Body of pancreas (tissue), 4 donors: Measurements from ENCODE around the gene FAM163A. TPM values are rescaled to one million over a fixed set of nuclear protein-coding genes. Genes with fewer than 3 reads are reported as not detected.

Experiments used
- ATAC-seq: fragments of 150-250 bp; one replicate; pipeline ENCODE4 v1.9.1; 2016
- DNase-seq, 4 donors: peaks; one replicate each; pipeline ENCODE4 v3.0.0-alpha.2; 2019
- H3K27ac ChIP-seq, 4 donors: fragments of 200-600 bp; sonication (generic); 1 replicate in 3 of 4; 2 replicates in 1 of 4; pipeline versions ENCODE4 v1.5.1 to v1.6.1; 2016 to 2019; ENCODE audit warnings: mild to moderate bottlenecking in 1 of 4, mixed read lengths in 1 of 4, moderate library complexity in 1 of 4
- H3K27me3 ChIP-seq, 2 donors: fragments of 200-600 bp; sonication (generic); one replicate each; pipeline ENCODE4 v1.6.0; 2016; ENCODE audit warnings: mild to moderate bottlenecking in 1 of 2
- H3K36me3 ChIP-seq, 2 donors: fragments of 200-600 bp; sonication (generic); replicated peaks in 1 of 2; 2 replicates each; pipeline ENCODE4 v1.5.1; 2016; ENCODE audit warnings: low read depth in 2 of 2; ENCODE audit not compliant: insufficient read depth in 1 of 2
- H3K4me1 ChIP-seq: fragments of 200-600 bp; sonication (generic); one replicate; pipeline ENCODE4 v1.6.0; 2016
- H3K4me3 ChIP-seq, 2 donors: fragments of 200-600 bp; sonication (generic); 1 replicate in 1 of 2; 2 replicates in 1 of 2; pipeline ENCODE4 v1.5.1; 2016 to 2019
- H3K9me3 ChIP-seq, 3 donors: fragments of 200-600 bp; sonication (generic); 1 replicate in 2 of 3; 2 replicates in 1 of 3; pipeline ENCODE4 v1.5.1; 2016
- CTCF ChIP-seq, 7 experiments: fragments of 450-650 bp in 4 of 7; fragments of 200-600 bp in 3 of 7; sonication (generic) in 3 of 7; IDR thresholded peaks; one replicate each; pipeline ENCODE4 v1.5.1; 2016 to 2019; ENCODE audit warnings: antibody characterized with exemption in 7 of 7
- POLR2A ChIP-seq, 3 donors: fragments of 450-650 bp; IDR thresholded peaks; one replicate each; pipeline ENCODE4 v1.6.1; 2016; ENCODE audit warnings: antibody characterized with exemption in 3 of 3, mild to moderate bottlenecking in 2 of 3
- WGBS, 2 donors: methylation state at CpG; one replicate each; pipeline ENCODE4 v1.1.5; 2017; 5-methylcytosine and 5-hydroxymethylcytosine counted together
- intact Hi-C: fragments of 100-400 bp; cut with DNase I; formaldehyde crosslinking; loops from one replicate; pipeline ENCODE4 v1.15.1; 2023
- total RNA-seq, 2 donors: library from RNA; depleted of rRNA; stranded (reverse); fragments of >200 nt; gene quantifications; one replicate each; pipeline ENCODE4 v1.1.0, GENCODE V29; 2016

FAM163A gene
- total RNA-seq, 2 donors from 2014 or later, result 0.26 TPM; not detected in 1

GRCh38 chr1:179812501-179813292 is 69.6 kb downstream of the FAM163A start:
- Histone ChIP-seq H3K4me3 (no peak overlapping the region), H3K36me3 (no peaks in the 10 kb centered on the region), H3K9me3 (no peaks in the 10 kb centered on the region), H3K27me3 (no peaks in the 10 kb centered on the region), H3K4me1 (peaks cover 25% of the 10 kb centered on the region), H3K27ac (no peak overlapping the region)
- DNase-seq, result no peak
- no peak for TF ChIP-seq POLR2A (IDR thresholded peaks at IDR 0.05)
- TF ChIP-seq CTCF (IDR thresholded peaks at IDR 0.05), result no peak
- intact Hi-C loops, result loop anchor here (5.0 kb wide), 1 partner anchor 105 kb away; no protein-coding TSS in a partner anchor
- 71 to 72% methylated on average over 28 to 36 of the region's 37 CpGs for whole genome bisulfite sequencing, 2 donors
- no peak for ATAC-seq

GRCh38 chr1:179813626-179814545 is 70.8 kb downstream of the FAM163A start:
- no peak for ATAC-seq

GRCh38 chr1:179814546-179814838 is 71.4 kb downstream of the FAM163A start:
- no peak for TF ChIP-seq CTCF (IDR thresholded peaks at IDR 0.05)
- H3K27ac ChIP-seq, result peak overlapping the region in 2 of 4 donors; percentile 17 to 40
- peaks cover 25% of the 10 kb centered on the region for H3K4me1 ChIP-seq
- H3K4me3 ChIP-seq, result no peak overlapping the region
- WGBS, 2 donors, result 0% methylated on average over 12 to 16 of the region's 16 CpGs
- DNase-seq, result no peak
- intact Hi-C loops, result loop anchor here (5.0 kb wide), 1 partner anchor 107 kb away; no protein-coding TSS in a partner anchor
- H3K36me3 ChIP-seq, result no peaks in the 10 kb centered on the region
- no peaks in the 10 kb centered on the region for H3K27me3 ChIP-seq
- no peaks in the 10 kb centered on the region for H3K9me3 ChIP-seq
- peak; percentile 65 for ATAC-seq

More at GRCh38 chr1:179813626-179814545, 70.8 kb downstream of the FAM163A start:
- no peak overlapping the region for H3K4me3 ChIP-seq
- no peaks in the 10 kb centered on the region for H3K36me3 ChIP-seq
- no peaks in the 10 kb centered on the region for H3K27me3 ChIP-seq
- 73 to 76% methylated on average over 19 to 28 of the region's 28 CpGs for WGBS, 2 donors
- TF ChIP-seq POLR2A (IDR thresholded peaks at IDR 0.05) (no peak), CTCF (IDR thresholded peaks at IDR 0.05) (no peak)
- no peaks in the 10 kb centered on the region for H3K9me3 ChIP-seq
- intact Hi-C loops, result loop anchor here (5.0 kb wide), 1 partner anchor 107 kb away; no protein-coding TSS in a partner anchor
- DNase-seq, result no peak
- peaks cover 25% of the 10 kb centered on the region for H3K4me1 ChIP-seq
- H3K27ac ChIP-seq, result peak overlapping the region in 1 of 4 donors; percentile 17

GRCh38 chr1:179815641-179816040 is 72.5 kb downstream of the FAM163A start:
- DNase-seq, result no peak
- peak overlapping the region in 2 of 4 donors; percentile 36 to 40 for H3K27ac ChIP-seq
- WGBS, 2 donors, result 33 to 38% methylated on average over 2 to 5 of the region's 5 CpGs
- ATAC-seq, result no peak
- no peaks in the 10 kb centered on the region for H3K36me3 ChIP-seq
- no peaks in the 10 kb centered on the region for H3K9me3 ChIP-seq
- TF ChIP-seq CTCF (IDR thresholded peaks at IDR 0.05) (no peak), POLR2A (IDR thresholded peaks at IDR 0.05) (no peak)
- H3K4me1 ChIP-seq, result peaks cover 25% of the 10 kb centered on the region
- intact Hi-C loops, result no loop called here
- H3K4me3 ChIP-seq, result no peak overlapping the region
- H3K27me3 ChIP-seq, result no peaks in the 10 kb centered on the region
